DLD1 (cell line): ENCODE results near the gene UMAD1.

ENCODE experiments used
- in situ Hi-C: cut with HindIII; loops from 2 replicates; pipeline ENCODE4 v1.10.0; 2017; ENCODE audit warnings: low sequenced_read_pairs

The UMAD1 gene

GRCh38 chr7:7640221-7641128, at the start of gene UMAD1:
TSS of gene UMAD1 (plus strand) at chr7:7640752. CDS start at chr7:7673372, 32,620 bp downstream.
- in situ Hi-C loops: no loop called here

DNA sequence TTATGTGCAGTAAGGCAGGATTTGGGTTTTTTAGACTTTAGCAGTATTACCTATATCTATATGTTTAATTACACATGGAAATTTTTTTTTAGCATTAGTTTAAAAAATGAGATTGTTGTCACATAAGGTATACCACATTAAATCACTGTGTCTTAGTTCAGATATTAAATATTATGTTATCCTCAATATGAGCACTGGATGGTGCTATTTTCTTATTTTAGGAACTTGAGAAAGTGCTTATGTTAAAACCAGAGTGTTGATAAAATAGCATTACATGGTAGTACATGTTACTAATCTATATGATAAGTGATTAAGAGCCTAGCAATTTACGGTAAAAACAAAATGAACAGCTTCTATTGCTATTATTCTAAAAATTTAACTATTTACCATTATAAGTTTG, 45.1 kb upstream of the UMAD1 start:
- in situ Hi-C loops: no loop called here

DNA sequence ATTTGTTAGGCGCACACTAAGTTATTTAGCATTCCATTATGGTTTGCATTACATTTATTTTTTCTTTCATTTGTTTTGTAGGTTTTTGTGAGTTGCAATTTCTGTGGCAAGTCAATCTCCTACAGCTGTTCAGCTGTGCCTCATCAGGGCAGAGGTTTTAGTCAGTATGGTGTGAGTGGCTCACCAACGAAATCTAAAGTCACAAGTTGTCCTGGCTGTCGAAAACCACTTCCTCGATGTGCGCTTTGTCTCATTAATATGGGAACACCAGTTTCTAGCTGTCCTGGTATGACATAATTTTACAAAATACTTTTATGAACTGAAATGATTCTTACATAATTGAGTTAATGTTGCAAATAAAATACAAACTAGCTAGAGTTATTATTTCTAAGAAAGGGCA, 44.4 kb upstream of the UMAD1 start:
- in situ Hi-C loops: no loop called here

DNA sequence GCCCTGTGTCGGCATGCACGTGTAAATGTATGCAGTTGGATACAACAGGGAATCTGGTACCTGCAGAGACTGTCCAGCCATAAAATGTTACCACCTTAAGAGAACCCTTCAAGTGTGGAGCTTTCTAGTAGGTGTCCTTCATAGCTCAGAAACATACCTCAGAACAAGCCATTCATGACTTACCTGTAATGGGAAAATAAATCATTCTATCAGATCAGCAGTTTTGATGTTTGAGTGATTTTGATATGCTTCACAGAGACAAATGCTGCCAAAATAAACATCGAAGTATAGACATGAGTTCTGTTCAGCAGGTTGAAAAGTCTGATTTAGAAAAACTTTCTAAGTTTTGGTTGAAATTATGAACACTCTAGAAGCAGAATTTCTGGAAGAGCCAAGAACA, 33.5 kb upstream of the UMAD1 start:
- in situ Hi-C loops: no loop called here

DNA sequence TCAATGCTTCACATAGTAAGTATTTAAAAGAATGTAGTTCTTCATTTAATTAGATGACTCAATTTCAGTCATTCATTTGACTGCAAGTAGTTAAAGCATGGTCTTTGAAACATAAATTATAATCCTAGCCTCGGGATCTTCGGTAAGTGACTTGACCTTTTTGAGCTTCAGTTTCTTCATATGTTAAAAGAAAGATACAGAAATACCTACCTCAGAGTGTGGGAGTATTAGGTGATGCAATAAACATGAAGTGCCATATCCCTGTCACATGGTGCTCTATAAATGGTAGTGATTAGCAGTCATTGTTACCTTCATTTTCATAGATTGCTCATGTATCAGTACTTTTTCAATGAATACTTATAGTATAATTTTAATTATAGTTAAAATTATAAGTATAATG, 31.2 kb upstream of the UMAD1 start:
- in situ Hi-C loops: no loop called here

- in situ Hi-C loops: no loop called here
Measured at GRCh38 chr7:7612519-7612918, 28.0 kb upstream of the UMAD1 start.

DNA sequence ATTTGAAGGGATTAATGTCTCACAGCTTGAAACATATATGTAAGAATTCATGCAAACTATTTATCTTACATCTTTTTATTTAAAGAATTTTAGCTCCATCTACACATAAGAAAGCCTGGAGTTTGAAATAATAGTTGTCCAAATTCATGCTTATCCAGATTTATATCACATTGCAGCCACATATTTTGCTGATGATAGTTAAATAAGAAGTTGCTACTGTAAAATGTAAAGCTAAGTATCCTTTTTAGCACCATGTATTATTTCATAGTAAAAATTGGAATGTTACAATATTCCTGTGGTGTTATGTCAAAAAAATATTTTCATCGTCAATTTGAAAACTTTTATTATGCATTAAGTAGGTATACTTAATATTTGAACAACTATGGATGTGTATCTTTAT, 27.3 kb upstream of the UMAD1 start:
- in situ Hi-C loops: no loop called here

DNA sequence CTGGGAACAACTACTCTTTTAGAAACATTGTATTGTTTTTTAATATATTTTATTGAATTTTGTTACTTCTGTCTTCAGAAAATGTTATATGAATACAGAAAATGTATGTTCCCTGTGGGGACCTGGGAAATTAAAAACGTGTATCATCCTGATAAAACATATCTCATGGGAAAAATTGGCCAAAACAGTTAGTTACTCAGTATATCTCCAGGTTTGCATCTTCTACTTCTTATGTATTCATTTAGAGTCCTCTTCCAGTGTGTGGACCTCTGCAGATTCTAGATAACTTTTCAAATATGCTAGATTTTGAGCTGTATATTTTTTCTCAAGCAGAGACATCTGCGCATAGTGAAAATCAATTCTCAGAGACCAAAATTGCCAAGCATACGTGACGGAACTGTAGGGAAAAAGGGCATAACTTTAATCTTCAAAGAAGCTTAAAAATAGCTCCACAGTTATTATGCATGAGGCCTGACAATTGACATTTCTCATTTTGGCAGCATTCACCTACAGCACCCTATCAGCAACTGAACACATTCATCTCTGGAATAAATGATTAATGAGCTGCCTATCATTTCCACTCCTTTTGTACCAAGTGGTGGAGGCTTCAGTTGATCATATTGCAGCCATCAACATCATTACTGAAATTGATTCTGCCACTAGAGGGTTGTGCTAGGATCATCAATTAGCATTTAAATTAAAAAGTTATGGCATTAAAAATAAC, 26.4 kb upstream of the UMAD1 start:
- in situ Hi-C loops: no loop called here

DNA sequence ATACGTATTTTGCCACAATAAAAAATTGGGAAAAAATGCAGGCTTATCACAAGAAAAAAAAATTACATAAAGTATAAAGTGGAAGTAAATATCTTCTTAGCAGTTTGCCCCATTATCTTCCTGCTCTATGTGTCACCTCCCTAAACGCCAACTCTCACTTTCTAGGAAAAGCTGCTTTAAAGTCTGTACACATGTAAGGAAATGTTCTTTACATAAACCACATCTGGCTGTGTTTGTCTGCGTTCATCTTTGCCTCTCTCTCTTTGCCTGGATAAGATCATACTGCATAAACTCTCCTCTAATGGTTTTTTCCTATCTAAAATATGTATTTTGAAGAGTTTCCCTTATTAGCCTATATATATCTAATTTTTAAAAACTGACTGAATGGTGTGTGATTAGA, 23.0 kb upstream of the UMAD1 start:
- in situ Hi-C loops: no loop called here

DNA sequence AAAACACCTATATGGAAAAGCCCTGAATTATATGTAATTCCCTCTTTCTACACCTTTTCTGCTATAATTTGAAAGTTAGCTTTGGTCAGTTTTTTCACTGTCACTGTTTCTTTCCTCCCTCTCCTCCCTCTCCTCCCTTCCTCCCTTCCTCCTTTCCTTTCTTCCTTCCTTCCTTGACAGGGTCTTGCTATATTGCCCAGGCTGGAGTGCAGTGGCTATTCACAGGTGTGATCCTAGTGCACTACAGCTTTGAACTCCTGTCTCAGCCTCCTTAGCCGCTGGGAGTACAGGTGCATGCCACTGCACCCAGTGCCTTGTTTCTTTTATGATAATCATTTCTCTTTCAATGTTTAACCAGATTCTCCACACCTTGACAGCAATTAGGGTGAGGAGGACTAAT, 22.1 kb upstream of the UMAD1 start:
- in situ Hi-C loops: no loop called here

DNA sequence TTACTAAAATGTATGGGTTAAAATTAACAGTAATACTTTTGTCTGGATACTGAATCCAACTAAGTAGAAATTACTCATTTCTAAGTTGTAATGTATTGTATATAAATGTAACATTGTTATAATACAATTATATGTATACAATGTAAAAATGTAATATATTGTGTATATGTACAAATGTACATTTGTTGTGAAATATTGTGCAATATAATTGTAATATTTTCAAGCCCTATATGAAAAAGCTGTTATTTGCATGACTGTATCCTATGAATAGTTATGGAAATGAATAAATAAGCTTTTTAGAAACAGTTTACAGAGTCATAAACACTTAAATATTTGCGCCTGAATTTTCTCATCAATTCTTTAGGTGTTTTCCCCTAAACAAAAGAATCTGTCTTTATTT, 20.3 kb upstream of the UMAD1 start:
- in situ Hi-C loops: no loop called here

- in situ Hi-C loops: no loop called here
Measured at GRCh38 chr7:7620644-7621210, 19.8 kb upstream of the UMAD1 start.

DNA sequence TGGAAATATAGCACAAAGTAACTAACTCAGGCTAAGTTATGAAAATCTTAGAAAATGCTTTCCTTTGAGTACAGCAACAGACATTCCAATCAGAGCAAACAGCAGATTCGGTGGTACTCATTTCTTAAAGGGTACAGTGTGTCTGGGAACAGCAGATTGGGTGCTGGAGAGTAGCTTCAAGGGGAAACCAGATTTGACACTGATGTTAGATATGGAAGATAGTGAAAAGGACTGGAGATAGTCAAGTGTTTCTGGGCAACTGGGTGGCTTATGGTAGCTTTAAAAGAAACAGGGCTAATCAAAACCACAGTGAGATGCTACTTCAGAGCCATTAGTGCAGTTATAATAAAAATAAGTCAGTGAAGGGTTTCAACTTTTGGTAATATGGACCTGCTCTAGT, 12.1 kb upstream of the UMAD1 start:
- in situ Hi-C loops: no loop called here

DNA sequence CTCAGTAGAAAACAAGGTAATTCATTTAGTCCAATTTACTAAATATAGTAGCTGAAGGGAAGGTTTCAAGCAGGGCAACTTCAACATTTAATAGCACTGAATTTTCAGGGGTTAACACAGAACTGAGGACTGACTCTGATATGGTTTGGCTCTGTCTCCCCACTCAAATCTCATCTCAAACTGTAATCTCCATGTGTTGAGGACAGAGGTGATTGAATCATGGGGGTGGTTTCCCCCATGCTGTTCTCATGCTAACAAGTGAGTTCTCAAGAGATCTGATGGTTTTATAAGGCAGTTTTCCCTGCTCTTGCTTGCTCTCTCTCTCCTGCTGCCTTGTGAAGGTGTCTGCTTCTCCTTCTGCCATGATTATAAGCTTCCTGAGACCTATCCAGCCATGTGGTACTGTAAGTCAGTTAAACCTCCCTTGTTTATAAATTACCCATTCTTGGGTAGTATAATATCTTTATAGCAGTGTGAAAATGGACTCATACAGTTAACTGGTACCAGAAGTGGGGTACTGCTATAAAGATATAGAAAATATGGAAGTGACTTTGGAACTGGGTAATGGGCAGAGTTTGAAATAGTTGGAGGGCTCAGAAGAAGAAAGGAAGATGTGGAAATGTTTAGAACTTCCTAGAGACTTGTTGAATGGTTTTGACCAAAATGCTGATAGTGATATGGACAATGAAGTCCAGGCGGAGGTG, 9.8 kb upstream of the UMAD1 start:
- in situ Hi-C loops: no loop called here

GRCh38 chr7:7639421-7639820, 1.1 kb upstream of the UMAD1 start:
- in situ Hi-C loops: no loop called here

GRCh38 chr7:7639847-7640220, 718 bp upstream of the UMAD1 start:
- in situ Hi-C loops: no loop called here

GRCh38 chr7:7641129-7641663, 644 bp downstream of the UMAD1 start:
- in situ Hi-C loops: no loop called here

DNA sequence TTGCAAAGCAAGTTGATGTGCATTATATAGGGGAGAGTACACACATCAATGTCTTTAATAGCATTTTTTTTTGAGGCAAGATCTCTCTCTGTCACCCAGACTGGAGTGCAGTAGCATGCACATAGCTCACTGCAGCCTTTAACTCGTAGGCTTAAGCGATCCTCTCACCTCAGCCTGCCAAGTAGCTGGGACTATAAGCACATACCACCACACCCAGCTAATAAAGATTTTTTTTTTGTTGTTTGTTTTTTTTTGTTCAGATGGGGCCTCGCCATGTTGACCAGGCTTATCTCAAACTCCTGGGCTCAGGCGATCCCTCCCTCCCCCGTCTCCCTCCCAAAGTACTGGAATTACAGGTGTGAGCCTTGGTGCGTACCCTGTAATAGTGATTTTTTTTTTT, 1.5 kb downstream of the UMAD1 start:
- in situ Hi-C loops: no loop called here

- in situ Hi-C loops: no loop called here
Measured at GRCh38 chr7:7647495-7648036, 7.0 kb downstream of the UMAD1 start.

DNA sequence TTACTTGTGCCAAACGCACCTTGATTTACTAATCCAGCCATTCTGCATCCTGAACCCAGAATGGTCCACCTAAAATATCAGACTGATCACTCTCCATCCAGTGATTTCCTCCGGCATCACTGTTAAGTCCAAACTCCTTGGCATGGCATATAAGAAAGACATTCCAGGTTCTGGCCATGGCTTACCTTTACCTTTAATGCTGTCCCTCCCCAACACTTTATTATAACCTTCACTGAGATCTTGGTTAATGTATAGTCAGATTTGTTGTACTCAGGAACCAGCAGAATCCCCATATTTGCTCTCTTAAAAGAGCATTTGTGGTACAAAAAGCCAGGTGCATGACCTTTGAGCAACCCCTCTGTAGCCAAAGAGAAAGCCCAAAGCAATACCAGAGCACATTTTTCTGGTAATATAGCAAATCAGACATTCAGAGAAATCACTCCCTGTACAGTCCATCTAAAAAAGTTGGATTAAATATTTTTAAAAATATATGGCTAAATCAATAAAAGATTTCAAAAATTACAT, 10.2 kb downstream of the UMAD1 start:
- in situ Hi-C loops: no loop called here

- in situ Hi-C loops: no loop called here
Measured at GRCh38 chr7:7651479-7651878, 10.9 kb downstream of the UMAD1 start.
